GM18508 (cell line): ENCODE data around the gene SPO11.

Source experiments
- ATAC-seq: cut with Tn5 transposase; IDR thresholded peaks from one replicate; pipeline ENCODE4 v1.9.1; 2021; ENCODE audit warnings: moderate number of reproducible peaks; ENCODE audit not compliant: insufficient read depth, unreplicated experiment

The SPO11 gene

DNA sequence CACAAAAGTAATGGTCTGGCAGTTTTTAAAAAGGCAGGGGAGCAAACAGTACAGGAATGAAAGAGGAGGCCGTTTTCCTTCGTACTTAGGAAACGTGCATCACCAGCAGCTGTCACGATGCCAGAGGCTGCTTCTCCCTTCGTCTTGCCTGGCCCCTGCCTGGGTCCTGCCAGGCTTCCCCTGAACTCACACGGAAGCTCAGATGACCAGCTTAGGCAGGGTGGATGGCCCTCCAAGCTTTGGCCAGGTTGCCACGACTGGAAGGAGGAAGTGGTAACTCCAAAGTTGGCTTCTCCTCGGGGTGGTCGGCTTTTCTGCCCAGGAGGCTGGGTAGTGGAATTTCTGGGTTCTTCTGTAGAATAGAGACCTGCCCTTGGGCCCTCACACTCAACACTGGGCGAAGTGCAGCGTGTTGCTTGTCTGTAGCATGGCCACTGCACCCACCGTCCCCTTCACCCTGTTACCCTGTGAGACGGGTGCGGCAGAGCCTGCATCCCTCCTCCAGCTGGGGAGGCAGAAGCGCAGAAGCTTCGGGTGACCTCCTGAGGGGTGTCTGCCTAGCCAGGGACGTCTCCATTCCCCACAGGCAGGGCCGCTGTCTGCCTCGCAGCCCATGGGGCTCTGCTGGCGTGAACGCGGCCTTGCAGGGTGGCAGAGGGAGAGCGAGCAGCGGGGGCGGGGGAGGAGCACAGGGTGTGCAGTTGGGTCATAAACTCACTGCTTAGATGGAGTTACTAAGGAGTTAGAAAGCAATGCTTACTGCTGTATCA, 43.2 kb downstream of the SPO11 start:
- no peak for ATAC-seq

DNA sequence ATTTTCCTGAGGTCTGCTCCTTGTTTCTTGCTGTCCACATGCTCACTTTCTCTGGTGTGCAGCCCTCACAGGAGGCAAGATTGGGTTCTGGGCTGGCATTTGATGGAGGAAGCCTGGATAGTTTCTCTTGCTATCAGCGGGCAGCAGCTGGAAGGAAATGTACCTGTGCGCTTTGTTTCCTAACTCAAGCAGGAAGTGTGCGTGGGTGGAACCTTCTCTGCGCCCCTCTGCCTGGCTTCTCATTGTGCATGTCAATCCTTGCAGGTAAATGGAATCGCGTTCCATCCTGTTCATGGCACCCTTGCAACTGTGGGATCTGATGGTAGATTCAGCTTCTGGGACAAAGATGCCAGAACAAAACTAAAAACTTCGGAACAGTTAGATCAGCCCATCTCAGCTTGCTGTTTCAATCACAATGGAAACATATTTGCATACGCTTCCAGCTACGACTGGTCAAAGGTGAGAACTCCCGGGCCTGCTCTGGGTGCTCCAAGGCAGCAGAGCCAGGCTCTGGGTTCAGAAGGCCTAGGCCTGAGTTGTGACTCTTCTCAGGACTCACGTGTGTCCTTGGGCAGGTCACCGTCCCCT, 44.8 kb downstream of the SPO11 start:
- ATAC-seq: no peak

DNA sequence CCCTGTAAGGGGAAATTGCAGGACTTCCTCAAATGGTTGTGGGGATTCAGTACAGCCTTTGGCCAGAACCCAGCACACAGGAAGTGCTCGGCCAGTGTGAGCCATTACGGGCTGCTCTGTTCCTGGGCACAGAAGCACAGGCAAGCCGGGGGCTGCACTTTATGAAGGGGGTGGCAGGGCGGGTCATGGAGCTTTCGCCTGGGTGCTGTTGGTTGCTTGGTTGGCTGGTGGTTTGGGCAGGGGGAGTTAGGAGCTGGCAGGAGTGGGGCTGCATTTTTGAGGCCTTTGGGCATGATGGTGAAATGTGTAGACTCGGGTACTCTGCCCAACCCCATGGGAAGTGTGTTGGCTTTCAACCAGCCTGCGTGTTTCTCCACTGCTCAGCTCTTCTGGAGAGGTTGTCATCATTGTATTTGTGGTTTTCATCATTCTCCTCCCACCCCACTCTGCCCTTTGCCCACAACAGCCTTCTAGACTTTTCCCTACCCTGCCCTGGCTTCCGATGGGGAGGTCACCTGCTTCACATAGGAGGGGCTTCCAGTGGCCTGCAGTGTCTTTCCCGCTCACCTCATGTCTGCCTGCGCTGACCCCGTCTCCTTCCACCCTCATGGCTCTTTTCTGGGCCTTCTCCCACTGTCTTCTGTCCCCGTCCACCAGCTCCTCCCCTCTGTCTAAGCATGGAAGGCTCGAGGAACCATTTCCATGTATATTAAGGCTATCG, 45.5 kb downstream of the SPO11 start:
- no peak for ATAC-seq

DNA sequence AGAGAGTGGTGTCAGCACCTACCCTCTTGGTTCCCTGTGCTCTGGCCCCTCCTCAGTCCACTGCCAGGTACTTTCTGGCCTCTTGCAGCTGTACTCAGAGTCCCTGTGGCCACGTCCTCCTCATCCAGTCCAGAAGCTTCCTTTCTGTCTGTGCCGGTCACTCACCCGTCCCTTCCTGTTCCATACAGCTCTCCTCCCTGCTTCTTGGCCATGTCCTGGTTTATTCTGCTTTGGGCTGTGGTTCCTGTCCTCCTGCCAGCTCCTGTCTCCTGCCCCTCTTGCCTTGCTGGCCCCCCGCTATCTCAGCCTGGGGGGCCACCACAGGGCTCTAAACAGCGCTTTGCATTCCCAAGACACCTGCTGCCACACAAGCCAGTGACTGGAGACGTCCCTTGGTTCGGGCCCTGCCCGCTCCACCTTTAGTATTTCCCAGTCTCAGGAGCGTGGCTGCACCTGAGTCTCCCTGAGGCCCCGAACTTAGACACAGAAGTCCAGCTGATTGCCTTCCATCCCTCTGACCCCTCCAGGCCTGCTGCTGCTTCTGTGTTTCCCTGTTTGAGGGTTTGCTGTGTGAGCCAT, 46.1 kb downstream of the SPO11 start:
- ATAC-seq: no peak

DNA sequence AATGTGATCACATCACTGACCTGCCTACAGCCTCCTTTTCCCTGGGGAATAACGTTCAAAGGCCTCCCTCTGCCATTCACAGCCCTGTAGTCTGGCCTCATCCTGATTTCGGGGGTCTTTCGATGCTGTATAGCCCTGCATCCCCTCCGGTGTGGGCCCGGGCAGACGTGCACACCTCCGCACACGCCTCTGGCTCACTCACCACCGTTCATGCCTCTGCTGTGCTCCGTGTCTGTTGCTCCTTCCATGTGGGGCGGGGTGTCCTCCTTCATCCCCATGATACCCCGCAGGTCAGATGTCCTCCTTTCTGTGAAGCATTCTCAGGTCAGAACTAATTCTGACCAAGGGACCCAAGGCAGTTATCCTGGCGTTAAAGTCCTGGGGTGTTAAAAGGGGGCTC, 47.7 kb downstream of the SPO11 start:
- no peak for ATAC-seq

DNA sequence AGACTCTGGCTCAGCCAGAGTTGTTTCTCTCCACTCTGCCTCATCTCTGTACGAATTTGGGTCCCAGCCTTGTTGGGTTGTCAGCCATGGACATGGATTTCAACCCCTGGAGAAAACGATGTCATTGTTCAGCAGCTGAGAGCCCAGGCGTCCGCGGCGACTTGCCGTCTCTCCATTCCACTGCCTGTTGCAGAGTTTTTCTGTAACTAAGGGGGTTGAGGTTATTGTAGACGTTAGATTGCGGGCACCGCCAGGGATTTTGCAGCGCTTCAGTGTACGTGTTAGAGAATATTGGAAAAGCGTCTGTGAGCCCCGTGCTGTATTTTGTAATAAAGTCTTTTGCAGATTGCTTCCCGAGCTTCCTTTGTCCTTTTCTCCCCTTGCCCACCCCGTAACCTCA, 48.5 kb downstream of the SPO11 start:
- no peak for ATAC-seq

DNA sequence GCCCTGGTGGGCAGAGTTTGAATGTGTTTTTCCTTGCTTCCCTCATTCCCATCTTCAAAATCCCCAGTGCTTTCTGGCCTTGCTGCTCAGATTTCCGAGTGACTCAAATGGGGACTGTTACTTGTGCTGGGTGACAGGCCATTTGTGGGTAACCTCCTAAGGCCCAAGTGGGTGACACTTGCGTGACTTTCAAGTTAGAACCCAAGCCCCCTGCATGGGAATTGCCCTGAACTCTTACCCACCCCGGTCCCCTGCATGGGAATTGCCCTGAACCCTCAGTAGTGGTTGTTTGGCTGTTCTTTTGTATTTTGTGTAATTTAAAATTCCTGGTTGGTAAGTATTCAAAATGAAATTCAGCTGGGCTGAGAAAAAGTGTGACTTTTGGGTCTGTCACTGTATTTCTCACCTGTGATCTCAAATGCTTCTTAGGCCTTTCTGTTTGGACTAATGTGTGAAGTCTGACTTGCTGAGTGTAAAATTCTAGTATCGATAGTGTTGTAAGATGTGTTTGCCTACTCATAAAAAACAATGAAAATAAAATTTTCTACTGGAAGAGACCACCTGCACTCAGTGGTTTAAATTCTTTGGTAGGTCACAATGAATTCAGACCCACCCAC, 49.2 kb downstream of the SPO11 start:
- no peak for ATAC-seq

DNA sequence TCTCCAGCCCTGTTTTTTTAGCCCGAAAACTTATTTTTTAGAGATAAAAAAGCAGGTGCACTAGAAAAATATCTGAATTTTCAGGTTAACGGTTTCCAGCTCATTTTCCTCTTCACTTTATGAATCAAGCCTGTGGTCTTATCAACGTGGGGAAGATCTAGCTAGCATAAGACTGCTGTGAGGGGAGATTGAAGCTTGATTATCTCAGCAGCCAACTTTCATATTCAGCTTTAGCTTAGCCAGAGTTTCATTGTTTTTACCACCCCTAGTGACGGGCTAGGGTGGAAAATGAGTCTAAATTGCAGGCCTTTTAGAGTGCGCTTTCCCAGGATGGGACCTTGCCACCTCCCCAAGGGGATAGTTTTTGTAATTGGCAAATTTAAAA, 49.7 kb downstream of the SPO11 start:
- ATAC-seq: no peak

DNA sequence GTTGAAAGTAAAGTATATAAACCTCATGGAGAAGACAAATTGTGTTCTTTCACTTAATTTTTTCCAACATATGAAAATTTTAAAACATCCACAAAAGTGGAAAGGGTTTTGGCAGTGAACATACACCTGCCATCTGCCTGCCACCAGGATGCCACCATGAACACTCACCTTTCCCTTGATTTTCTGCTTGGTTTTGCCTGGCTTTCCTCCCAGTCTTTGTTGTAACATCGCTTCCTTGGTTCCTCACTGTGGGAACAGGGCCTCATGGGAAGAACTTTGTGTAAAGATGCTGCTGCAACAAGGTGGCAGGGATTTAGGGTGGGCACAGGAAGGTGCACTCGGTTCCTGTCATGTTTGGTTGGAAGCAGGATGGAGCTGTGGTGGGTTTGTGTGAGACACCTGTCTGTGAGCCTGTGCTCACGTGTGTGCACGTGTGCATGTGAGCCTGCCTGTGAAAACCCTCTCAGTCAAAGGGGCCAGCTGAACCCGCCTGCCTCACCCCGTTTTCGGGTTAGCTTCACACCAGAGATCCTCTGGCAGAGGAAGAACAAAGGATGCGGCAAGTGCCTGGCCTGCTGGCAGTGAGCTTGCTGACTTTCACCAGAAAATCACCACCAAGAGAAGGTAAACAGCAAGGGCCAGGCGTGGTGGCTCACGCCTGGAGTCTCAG, 50.6 kb downstream of the SPO11 start:
- no peak for ATAC-seq

DNA sequence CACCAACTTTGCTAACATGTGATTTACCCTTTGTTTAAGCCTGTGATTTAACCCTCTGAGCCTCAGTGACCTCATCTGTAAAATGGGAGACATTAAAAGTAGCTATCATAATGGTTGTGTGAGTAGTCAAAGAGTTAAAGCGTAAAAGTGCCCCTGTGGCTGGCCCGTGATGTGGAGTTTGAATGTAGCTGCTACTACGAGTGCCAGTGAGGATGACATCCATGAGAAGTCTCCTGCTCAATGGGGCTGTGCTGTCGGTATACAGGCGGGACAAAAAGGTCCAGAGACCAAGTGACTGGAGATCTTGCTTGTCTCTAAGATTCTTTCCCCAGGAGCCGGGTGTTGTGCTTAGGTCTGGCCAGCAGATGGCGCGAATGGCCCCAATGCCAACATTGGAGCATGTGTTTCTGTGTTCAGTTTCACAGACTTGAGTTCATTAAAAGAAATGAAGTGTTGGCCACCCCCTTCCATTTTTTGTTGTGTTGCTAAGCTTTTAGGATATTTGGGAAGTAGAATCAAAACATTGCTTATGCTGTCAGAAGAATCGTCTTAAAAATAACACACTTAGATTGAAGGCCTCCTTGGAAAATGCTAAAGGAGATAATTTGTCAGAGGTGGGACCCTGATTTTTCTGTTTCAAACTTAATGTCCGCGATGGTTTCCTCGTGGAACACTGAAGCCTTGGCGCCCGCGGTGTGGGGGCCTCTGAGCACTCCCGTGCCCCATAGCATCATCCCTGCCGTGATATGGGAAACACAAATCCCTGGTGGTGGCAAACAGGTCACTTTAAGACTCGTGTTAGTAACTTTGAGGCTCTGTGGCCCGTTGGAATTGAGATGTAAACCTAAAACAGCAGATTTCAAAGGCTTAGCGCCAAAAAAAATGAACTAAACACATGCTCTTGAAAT, 52.2 kb downstream of the SPO11 start:
- no peak for ATAC-seq

DNA sequence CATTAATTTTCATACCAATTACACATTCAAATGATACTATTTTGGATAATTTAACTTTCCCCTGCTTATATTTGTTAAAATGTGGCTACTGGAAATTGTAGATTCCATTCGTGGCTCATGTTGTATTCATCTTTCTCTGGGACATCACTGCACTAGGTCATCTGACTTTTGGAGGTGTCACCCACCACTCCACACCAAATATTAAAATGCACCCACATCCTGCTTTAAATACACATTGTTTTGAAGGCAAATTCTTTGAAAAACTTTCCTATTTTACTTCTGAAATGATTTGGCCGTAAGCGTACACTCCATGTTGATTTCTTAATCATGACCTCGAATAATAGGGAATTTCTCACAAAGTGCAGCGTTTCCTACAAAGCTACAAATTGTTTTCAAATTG, 52.9 kb downstream of the SPO11 start:
- no peak for ATAC-seq

DNA sequence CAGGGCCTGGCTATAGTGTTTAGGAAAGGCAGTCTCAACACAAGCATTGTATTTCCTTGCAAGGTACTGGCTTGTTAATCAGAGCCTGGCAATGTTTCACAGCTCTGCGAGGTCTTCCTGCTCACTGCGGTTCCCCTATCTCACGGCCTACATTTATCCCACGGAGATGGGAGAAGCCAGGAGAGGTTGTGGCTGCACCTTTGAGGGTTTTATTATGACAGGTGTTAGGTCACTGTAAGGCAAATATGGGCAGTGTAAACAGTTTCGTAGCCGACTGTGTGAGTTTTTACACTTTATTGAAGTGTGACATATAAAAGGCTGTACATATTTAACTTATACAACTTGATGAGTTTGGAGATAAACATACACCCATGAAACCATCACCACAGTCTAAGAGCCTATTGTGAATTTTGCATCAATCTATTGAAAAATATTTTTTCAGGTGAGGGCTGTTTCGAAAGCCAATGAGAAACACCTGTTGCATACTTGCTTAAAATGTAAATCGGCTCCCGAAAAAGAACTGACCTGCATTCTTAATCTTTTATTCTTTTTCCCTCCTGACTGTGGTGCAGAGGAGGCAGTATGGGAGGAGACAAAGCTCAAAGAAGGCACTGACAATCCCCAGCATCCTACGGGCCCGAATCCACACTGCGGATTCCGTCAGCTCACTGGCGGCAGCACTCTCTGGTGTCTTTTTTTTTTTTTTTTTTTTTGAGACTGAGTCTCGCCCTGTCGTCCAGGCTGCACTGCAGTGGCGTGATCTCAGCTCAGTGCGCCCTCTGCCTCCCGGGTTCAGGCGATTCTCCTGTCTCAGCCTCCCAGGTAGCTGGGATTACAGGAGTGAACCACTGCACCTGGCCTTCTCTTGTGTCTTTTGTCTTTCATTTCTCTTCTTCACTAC, 54.1 kb downstream of the SPO11 start:
- ATAC-seq: no peak

DNA sequence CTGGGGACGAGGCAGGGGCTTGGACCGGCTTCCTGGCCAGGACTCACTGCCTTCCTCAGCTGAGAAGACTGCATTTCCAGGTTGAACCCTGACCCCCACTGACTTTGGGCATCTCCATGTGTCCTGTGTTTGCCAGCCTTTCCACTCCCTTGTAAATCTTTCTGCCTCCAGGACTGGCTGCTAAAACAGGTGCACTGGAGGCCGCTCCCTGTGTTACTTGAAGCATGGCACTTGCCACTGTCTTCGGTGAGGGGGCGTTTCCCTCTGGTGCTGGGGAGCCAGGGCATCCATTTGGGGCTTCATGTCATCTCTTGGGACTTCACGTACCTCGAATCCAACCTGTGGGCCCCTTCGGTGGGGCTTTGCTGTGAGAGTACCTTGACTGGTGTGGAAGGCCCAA, 54.9 kb downstream of the SPO11 start:
- no peak for ATAC-seq

DNA sequence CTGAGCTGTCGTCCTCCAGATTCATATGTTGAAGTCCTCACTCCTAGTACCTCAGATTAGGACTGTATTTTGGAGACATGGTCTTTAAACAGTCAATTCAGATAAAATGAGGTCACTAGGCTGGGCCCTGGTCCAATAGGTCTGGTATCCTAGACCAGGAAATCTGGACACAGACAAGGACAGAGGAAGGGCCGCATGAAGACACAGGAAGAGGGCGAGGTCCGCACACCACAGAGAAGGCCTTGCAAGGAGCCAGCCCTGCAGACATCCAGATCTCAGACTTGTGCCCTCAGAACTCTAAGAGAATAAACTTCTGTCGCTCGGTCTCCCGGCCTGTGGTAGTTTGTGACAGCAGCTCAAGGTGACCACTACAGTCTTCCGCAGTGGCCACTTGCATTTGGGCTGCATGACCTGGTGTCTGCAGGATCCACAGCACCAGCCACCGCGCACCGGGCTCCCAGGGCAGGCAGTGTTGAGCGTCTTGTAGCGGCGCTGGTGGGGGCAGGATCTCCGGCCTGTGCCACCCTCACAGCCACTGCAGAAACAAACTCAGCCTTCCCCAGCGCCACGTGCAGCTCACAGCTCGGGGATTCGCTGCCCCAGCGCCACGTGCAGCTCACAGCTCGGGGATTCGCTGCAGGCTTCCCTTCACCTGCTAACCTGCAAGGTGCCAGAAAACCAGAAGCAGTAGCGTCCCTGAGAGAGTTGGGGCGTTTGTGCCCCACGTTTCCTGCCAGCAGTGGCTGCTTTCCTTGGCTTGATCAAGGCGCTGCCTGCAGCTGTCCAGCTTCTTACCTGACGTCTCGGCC, 55.6 kb downstream of the SPO11 start:
- no peak for ATAC-seq

DNA sequence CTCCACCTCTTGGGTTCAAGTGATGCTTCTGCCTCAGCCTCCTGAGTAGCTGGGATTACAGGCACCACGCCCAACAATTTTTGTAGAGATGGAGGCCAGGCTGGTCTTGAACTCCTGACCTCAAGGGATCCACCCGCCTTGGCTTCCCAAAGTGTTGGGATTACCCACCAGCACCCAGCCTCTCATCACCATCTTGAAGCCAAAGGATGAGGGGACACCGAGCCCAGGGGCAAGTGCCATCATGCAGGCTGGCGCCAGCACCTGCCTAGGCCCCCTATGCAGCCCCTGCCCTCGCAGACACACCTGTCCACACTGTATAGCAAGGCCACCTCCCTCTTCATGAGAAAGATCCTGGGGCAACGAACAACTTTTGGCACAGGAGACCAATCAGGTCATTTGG, 56.3 kb downstream of the SPO11 start:
- no peak for ATAC-seq

DNA sequence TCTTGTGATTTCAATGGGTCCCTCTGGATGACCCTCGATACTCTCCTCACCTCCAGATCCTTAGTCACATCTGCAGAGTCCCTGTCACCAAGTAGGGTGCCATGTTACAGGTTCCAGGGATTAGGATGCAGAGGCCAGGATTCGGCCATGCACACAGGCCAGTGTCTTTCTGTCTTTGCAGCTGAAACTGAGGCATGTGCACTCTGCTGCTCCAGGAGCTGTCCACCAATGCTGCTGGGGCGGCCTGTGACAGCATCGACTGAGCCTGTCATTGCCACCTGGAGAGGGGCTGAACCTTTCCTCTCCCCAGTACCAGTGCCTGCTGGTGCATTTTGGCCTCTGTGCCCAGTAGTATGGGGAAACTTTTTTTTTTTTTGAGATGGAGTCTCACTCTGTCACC, 57.2 kb downstream of the SPO11 start:
- no peak for ATAC-seq

DNA sequence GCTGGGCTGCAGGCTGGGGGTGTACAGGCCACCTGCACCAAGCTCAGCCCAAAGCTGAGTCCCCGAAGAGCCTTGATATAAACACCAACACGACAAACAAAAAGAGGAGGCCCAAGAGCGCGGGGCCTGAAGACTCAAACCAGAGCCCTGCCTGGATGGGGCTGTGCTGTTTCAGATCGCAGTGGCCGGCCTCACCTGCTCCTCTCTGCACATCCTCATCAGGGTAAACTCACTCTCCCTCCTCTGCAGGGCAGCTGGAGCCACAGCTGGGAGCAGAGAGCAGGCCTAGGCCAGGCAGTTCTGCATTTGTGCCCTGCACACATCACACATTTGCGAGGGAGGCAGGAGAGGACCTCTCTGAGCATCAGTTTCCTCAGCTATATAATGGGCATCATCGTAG, 57.9 kb downstream of the SPO11 start:
- ATAC-seq: no peak

DNA sequence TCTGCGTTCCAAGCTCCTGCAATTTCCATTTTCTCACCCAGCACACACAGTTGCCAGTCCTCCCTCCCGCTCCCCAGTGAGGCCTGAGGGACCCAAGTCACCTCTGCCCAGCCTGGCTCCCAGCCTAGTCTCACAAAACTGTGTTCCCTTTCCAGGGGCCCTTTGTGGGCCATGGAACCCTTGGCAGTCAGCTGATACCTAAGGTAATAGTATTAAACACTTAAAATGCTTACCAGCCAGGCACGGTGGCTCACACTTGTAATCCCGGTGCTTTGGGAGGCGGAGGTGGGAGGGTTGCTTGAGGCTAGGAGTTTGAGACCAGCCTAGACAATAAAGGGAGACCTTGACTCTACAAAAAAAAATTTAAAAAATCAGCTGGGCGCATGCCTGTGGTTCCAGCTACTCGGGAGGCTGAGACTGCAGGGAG, 58.4 kb downstream of the SPO11 start:
- ATAC-seq: no peak
